ENCODE results near the gene LCP1.

Gene LCP1

DNA sequence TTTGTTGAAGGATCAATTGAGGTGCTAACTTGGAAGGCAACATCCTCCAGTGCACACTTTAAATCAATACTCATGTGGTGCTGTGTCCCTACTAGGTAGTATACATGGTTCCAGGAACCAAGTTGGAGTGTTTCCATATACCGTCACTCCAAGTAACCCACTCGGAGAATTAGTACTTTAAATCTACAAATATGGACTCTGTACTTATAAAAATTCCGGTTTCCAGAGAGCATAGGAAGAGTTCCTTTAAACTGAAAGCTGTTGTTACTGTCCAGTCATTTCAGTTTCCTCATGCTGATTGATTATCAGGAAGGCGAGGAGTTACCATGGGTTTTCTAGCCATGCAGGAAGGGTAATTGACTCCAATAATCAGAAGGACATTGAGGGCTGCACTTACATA lies 84.3 kb downstream of the LCP1 start:
- DNase-seq (no peak), ATAC-seq (ENCODE audit: insufficient read depth, low read depth) (no peak)
- Histone ChIP-seq H3K27ac (ENCODE audit: low read length) (no peak overlapping the region), H3K9me3 (ENCODE audit: insufficient read depth, low read length, severe bottlenecking) (no peaks in the 10 kb centered on the region), H3K27me3 (ENCODE audit: insufficient read depth, low read length, poor library complexity) (no peaks in the 10 kb centered on the region), H3K4me2 (ENCODE audit: insufficient read depth, low read length) (no peak overlapping the region), H2AFZ (ENCODE audit: low read depth, low read length) (no peak overlapping the region), H3K79me2 (ENCODE audit: insufficient read depth, low read length) (no peaks in the 10 kb centered on the region), H3K36me3 (ENCODE audit: insufficient read depth, low read length) (no peaks in the 10 kb centered on the region), H3K4me3 (ENCODE audit: low read depth in 1 of 2, low read length in 2 of 2) (no peak overlapping the region), H3K4me1 (ENCODE audit: insufficient read depth, low read length) (no peaks in the 10 kb centered on the region), H3K9ac (ENCODE audit: low read depth, low read length) (no peak overlapping the region), H4K20me1 (ENCODE audit: insufficient read depth, low read length) (no peaks in the 10 kb centered on the region)
- no peak for TF ChIP-seq EZH2 (IDR thresholded peaks at IDR 0.05; ENCODE audit: borderline replicate concordance, low read depth, low read length, severe bottlenecking)

GRCh38 chr13:46097015-46097414 lies 85.0 kb downstream of the LCP1 start:
- Histone ChIP-seq H3K36me3 (ENCODE audit: insufficient read depth, low read length) (no peaks in the 10 kb centered on the region), H3K4me2 (ENCODE audit: insufficient read depth, low read length) (no peak overlapping the region), H3K4me1 (ENCODE audit: insufficient read depth, low read length) (no peaks in the 10 kb centered on the region), H3K79me2 (ENCODE audit: insufficient read depth, low read length) (no peaks in the 10 kb centered on the region), H3K27ac (ENCODE audit: low read length) (no peak overlapping the region), H3K4me3 (ENCODE audit: low read depth in 1 of 2, low read length in 2 of 2) (no peak overlapping the region), H3K9me3 (ENCODE audit: insufficient read depth, low read length, severe bottlenecking) (no peaks in the 10 kb centered on the region), H3K27me3 (ENCODE audit: insufficient read depth, low read length, poor library complexity) (no peaks in the 10 kb centered on the region), H3K9ac (ENCODE audit: low read depth, low read length) (no peak overlapping the region), H2AFZ (ENCODE audit: low read depth, low read length) (no peak overlapping the region), H4K20me1 (ENCODE audit: insufficient read depth, low read length) (no peaks in the 10 kb centered on the region)
- ATAC-seq (ENCODE audit: insufficient read depth, low read depth) (no peak), DNase-seq (no peak)
- no peak for TF ChIP-seq EZH2 (IDR thresholded peaks at IDR 0.05; ENCODE audit: borderline replicate concordance, low read depth, low read length, severe bottlenecking)
- TF ChIP-seq, protein P1, sequence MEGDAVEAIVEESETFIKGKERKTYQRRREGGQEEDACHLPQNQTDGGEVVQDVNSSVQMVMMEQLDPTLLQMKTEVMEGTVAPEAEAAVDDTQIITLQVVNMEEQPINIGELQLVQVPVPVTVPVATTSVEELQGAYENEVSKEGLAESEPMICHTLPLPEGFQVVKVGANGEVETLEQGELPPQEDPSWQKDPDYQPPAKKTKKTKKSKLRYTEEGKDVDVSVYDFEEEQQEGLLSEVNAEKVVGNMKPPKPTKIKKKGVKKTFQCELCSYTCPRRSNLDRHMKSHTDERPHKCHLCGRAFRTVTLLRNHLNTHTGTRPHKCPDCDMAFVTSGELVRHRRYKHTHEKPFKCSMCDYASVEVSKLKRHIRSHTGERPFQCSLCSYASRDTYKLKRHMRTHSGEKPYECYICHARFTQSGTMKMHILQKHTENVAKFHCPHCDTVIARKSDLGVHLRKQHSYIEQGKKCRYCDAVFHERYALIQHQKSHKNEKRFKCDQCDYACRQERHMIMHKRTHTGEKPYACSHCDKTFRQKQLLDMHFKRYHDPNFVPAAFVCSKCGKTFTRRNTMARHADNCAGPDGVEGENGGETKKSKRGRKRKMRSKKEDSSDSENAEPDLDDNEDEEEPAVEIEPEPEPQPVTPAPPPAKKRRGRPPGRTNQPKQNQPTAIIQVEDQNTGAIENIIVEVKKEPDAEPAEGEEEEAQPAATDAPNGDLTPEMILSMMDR (IDR thresholded peaks at IDR 0.05; ENCODE audit: borderline replicate concordance, extremely low read depth, low read length, poor library complexity, severe bottlenecking) = no peak

DNA sequence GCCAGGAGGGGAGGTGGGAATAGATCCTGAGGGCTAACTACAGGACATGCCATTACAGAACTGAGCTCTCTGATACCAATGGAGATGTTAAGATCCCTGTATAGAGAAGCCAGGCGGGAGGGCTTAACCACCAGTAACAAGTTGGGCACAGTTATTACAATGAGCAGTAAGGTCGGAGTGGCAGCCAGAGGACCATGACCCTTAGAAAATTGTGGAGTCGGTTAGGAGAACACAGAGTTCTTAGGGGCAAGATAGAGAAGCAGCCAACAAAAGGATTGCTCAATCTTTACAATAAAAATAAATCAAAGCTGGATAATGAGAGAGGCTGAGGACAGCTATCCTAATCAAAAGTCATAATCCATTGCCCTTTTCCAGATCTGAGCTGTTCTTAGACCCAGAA lies 87.5 kb downstream of the LCP1 start:
- H3K4me1 ChIP-seq (ENCODE audit: insufficient read depth, low read length) = no peaks in the 10 kb centered on the region

GRCh38 chr13:46088821-46089562 lies 93.0 kb downstream of the LCP1 start:
- H4K20me1 ChIP-seq (ENCODE audit: insufficient read depth, low read length) = no peaks in the 10 kb centered on the region
- H3K36me3 ChIP-seq (ENCODE audit: insufficient read depth, low read length) = no peaks in the 10 kb centered on the region
- H3K4me2 ChIP-seq (ENCODE audit: insufficient read depth, low read length) = no peak overlapping the region
- no peak overlapping the region for H3K4me3 ChIP-seq (ENCODE audit: low read depth in 1 of 2, low read length in 2 of 2)
- no peak overlapping the region for H2AFZ ChIP-seq (ENCODE audit: low read depth, low read length)
- no peaks in the 10 kb centered on the region for H3K79me2 ChIP-seq (ENCODE audit: insufficient read depth, low read length)
- no peaks in the 10 kb centered on the region for H3K9me3 ChIP-seq (ENCODE audit: insufficient read depth, low read length, severe bottlenecking)
- no peak overlapping the region for H3K27ac ChIP-seq (ENCODE audit: low read length)
- no peaks in the 10 kb centered on the region for H3K4me1 ChIP-seq (ENCODE audit: insufficient read depth, low read length)
- no peaks in the 10 kb centered on the region for H3K27me3 ChIP-seq (ENCODE audit: insufficient read depth, low read length, poor library complexity)
- H3K9ac ChIP-seq (ENCODE audit: low read depth, low read length) = no peak overlapping the region
- ATAC-seq (ENCODE audit: insufficient read depth, low read depth) (no peak), DNase-seq (no peak)
- TF ChIP-seq, protein P1 (IDR thresholded peaks at IDR 0.05; ENCODE audit: borderline replicate concordance, extremely low read depth, low read length, poor library complexity, severe bottlenecking) = no peak
- TF ChIP-seq EZH2 (IDR thresholded peaks at IDR 0.05; ENCODE audit: borderline replicate concordance, low read depth, low read length, severe bottlenecking) = no peak

More for the DNA sequence above, 87.5 kb downstream of the LCP1 start:
- no peaks in the 10 kb centered on the region for H3K79me2 ChIP-seq (ENCODE audit: insufficient read depth, low read length)
- no peak overlapping the region for H3K27ac ChIP-seq (ENCODE audit: low read length)
- H3K27me3 ChIP-seq (ENCODE audit: insufficient read depth, low read length, poor library complexity) = no peaks in the 10 kb centered on the region
- H3K9me3 ChIP-seq (ENCODE audit: insufficient read depth, low read length, severe bottlenecking) = no peaks in the 10 kb centered on the region
- no peak overlapping the region for H3K4me3 ChIP-seq (ENCODE audit: low read depth in 1 of 2, low read length in 2 of 2)
- ATAC-seq (ENCODE audit: insufficient read depth, low read depth) (no peak), DNase-seq (no peak)
- H3K9ac ChIP-seq (ENCODE audit: low read depth, low read length) = no peak overlapping the region
- no peak for TF ChIP-seq EZH2 (IDR thresholded peaks at IDR 0.05; ENCODE audit: borderline replicate concordance, low read depth, low read length, severe bottlenecking)
- TF ChIP-seq, protein P1 (IDR thresholded peaks at IDR 0.05; ENCODE audit: borderline replicate concordance, extremely low read depth, low read length, poor library complexity, severe bottlenecking) = no peak
- H3K4me2 ChIP-seq (ENCODE audit: insufficient read depth, low read length) = no peak overlapping the region
- no peaks in the 10 kb centered on the region for H4K20me1 ChIP-seq (ENCODE audit: insufficient read depth, low read length)
- no peaks in the 10 kb centered on the region for H3K36me3 ChIP-seq (ENCODE audit: insufficient read depth, low read length)
- H2AFZ ChIP-seq (ENCODE audit: low read depth, low read length) = no peak overlapping the region

Data from DND-41 (cell line).